HepG2 (cell line): ENCODE results near the gene LRRC8E. TPM values are rescaled to one million over a fixed set of nuclear protein-coding genes. Genes with fewer than 3 reads are reported as not detected.

Source experiments
- AKNA ChIP-seq: sonication (generic); formaldehyde crosslinking; IDR thresholded peaks from 2 replicates; pipeline ENCODE4 v1.4.0; 2020; ENCODE audit warnings: missing genetic modification reagents, borderline replicate concordance
- ATF1 ChIP-seq: IDR thresholded peaks from 2 replicates; pipeline ENCODE4 v1.6.1; 2016; ENCODE audit warnings: mild to moderate bottlenecking, control low read depth
- CREM ChIP-seq, 2 experiments: sonication (generic) in 1 of 2; formaldehyde crosslinking in 1 of 2; IDR thresholded peaks; 2 replicates each; pipeline versions ENCODE4 v1.4.0 to v1.6.1; 2016 to 2020; ENCODE audit warnings: antibody characterized with exemption in 1 of 2, mild to moderate bottlenecking in 1 of 2, missing genetic modification reagents in 1 of 2
- EED ChIP-seq: sonication (generic); formaldehyde crosslinking; IDR thresholded peaks from 2 replicates; pipeline ENCODE4 v1.5.0; 2020; ENCODE audit warnings: mild to moderate bottlenecking, missing genetic modification reagents
- ESRRA ChIP-seq: sonication (generic); formaldehyde crosslinking; IDR thresholded peaks from 2 replicates; pipeline ENCODE4 v1.5.1; 2020; ENCODE audit warnings: mild to moderate bottlenecking, low read depth, missing genetic modification reagents
- FOSL1 ChIP-seq: sonication (generic); formaldehyde crosslinking; IDR thresholded peaks from 2 replicates; pipeline ENCODE4 v1.9.0; 2021; ENCODE audit warnings: missing genetic modification reagents, borderline replicate concordance
- GABPA ChIP-seq, 2 experiments: IDR thresholded peaks; 2 replicates each; pipeline ENCODE4 v1.6.1; 2011 to 2016; ENCODE audit warnings: low read depth in 2 of 2, low read length in 1 of 2, missing biosample characterization in 1 of 2, missing genetic modification characterization in 1 of 2
- HNRNPLL ChIP-seq: fragments of 200-400 bp; formaldehyde crosslinking; IDR thresholded peaks from 2 replicates; pipeline ENCODE4 v1.6.1; 2017; ENCODE audit warnings: mild to moderate bottlenecking, low read depth, low read length; ENCODE audit not compliant: poor library complexity, severe bottlenecking
- IKZF4 ChIP-seq: sonication (generic); formaldehyde crosslinking; IDR thresholded peaks from 2 replicates; pipeline ENCODE4 v1.5.1; 2020; ENCODE audit warnings: borderline replicate concordance, mild to moderate bottlenecking, low read depth, missing genetic modification reagents; ENCODE audit errors: not compliant biosample characterization
- KDM6A ChIP-seq: IDR thresholded peaks from 2 replicates; pipeline ENCODE4 v1.6.1; 2016; ENCODE audit warnings: low read depth
- PRPF4 ChIP-seq: fragments of 200-400 bp; formaldehyde crosslinking; IDR thresholded peaks from 2 replicates; pipeline ENCODE4 v1.6.1; 2016; ENCODE audit warnings: low read length, low read depth; ENCODE audit not compliant: poor library complexity, severe bottlenecking
- SSRP1 ChIP-seq: IDR thresholded peaks from 2 replicates; pipeline ENCODE4 v1.6.1; 2016; ENCODE audit warnings: control low read depth
- THAP7 ChIP-seq: sonication (generic); formaldehyde crosslinking; IDR thresholded peaks from 2 replicates; pipeline ENCODE4 v1.8.1; 2023; ENCODE audit warnings: mild to moderate bottlenecking, missing genetic modification reagents
- U2AF1 ChIP-seq: fragments of 200-400 bp; formaldehyde crosslinking; optimal IDR thresholded peaks from 2 replicates; pipeline ENCODE3; 2017; ENCODE audit warnings: mild to moderate bottlenecking, low read depth, low read length
- ZC3H13 ChIP-seq: sonication (generic); formaldehyde crosslinking; IDR thresholded peaks from 2 replicates; pipeline ENCODE4 v1.8.1; 2023; ENCODE audit warnings: mild to moderate bottlenecking, missing genetic modification reagents, moderate library complexity
- ZFX ChIP-seq: sonication (generic); formaldehyde crosslinking; IDR thresholded peaks from 2 replicates; pipeline ENCODE4 v1.4.0; 2020; ENCODE audit warnings: mild to moderate bottlenecking, low read depth, missing genetic modification reagents, moderate library complexity
- ZNF468 ChIP-seq: sonication (generic); formaldehyde crosslinking; IDR thresholded peaks from 2 replicates; pipeline ENCODE4 v1.8.0; 2022; ENCODE audit warnings: mild to moderate bottlenecking, moderate library complexity, missing genetic modification reagents
- ZNF580 ChIP-seq: IDR thresholded peaks from 2 replicates; pipeline ENCODE4 v1.6.1; 2016; ENCODE audit warnings: low read depth, borderline replicate concordance
- ZNF747 ChIP-seq: sonication (generic); formaldehyde crosslinking; IDR thresholded peaks from 2 replicates; pipeline ENCODE4 v1.8.1; 2023; ENCODE audit warnings: missing genetic modification reagents, mild to moderate bottlenecking, borderline replicate concordance
- ZNF761 ChIP-seq: sonication (generic); formaldehyde crosslinking; conservative IDR thresholded peaks from 2 replicates; pipeline ENCODE4 v1.4.0; 2020; ENCODE audit warnings: mild to moderate bottlenecking, missing genetic modification reagents
- ZNF780A ChIP-seq: sonication (generic); formaldehyde crosslinking; IDR thresholded peaks from 2 replicates; pipeline ENCODE4 v1.8.0; 2022; ENCODE audit warnings: mild to moderate bottlenecking, missing genetic modification reagents, moderate library complexity
- ZSCAN29 ChIP-seq: sonication (generic); formaldehyde crosslinking; conservative IDR thresholded peaks from 2 replicates; pipeline ENCODE4 v1.4.0; 2020; ENCODE audit warnings: mild to moderate bottlenecking, missing genetic modification reagents
- ZSCAN9 ChIP-seq: IDR thresholded peaks from 2 replicates; pipeline ENCODE4 v1.6.1; 2016; ENCODE audit warnings: borderline replicate concordance
- polyA plus RNA-seq, 8 experiments: library from polyadenylated mRNA; depleted of rRNA in 3 of 8; stranded (reverse) in 7 of 8; unstranded in 1 of 8; fragments of >200 nt; fragmentation: Illumina TruSeq in 4 of 8; extraction: Trizol in 4 of 8; gene quantifications; 2 replicates each; pipeline versions ENCODE4 v1.2.1 to v1.2.3, GENCODE V29; 2011 to 2016; ENCODE audit warnings: low read depth in 4 of 8, missing spikeins in 1 of 8, mixed read lengths in 1 of 8; ENCODE audit not compliant: insufficient read depth in 1 of 8
- total RNA-seq, 5 experiments: library from RNA; depleted of rRNA; stranded (reverse); fragments of >200 nt; fragmentation: Illumina TruSeq; extraction: Trizol; gene quantifications; 2 replicates each; pipeline ENCODE4 v1.2.3, GENCODE V29; 2016; ENCODE audit warnings: low read depth in 1 of 5

The LRRC8E gene
- total and polyA plus RNA-seq, 2 of the 13 experiments (the other 11 are each of a cell fraction or from before 2014, with no cell fraction given), result 8.0 to 10.3 TPM

- TF ChIP-seq IKZF4, result no peak
- TF ChIP-seq ZNF780A (CRISPR knock-in tag), result no peak
- peak; percentile 93 for TF ChIP-seq ATF1 (CRISPR knock-in tag)
- no peak for TF ChIP-seq ZNF468
- peak; percentile 76; the same call in 1 of the 2 replicates for TF ChIP-seq ZSCAN9 (CRISPR knock-in tag)
- peak; percentile 90 for TF ChIP-seq CREM (IDR thresholded peaks at IDR 0.05)
- peak; percentile 45; the same call in 1 of the 2 replicates for TF ChIP-seq CREM (CRISPR knock-in tag; IDR thresholded peaks at IDR 0.05)
- TF ChIP-seq GABPA (IDR thresholded peaks at IDR 0.05; ENCODE audit: low read depth, low read length), result no peak
- TF ChIP-seq GABPA (CRISPR knock-in tag; IDR thresholded peaks at IDR 0.05; ENCODE audit: low read depth), result peak; percentile 27; the same call in 1 of the 2 replicates
- TF ChIP-seq HNRNPLL, result peak; percentile 98
- no peak for TF ChIP-seq SSRP1 (CRISPR knock-in tag)
- no peak for TF ChIP-seq EED (CRISPR knock-in tag)
- TF ChIP-seq U2AF1, result no peak
- peak; percentile 50; the same call in 1 of the 2 replicates for TF ChIP-seq ZC3H13 (CRISPR knock-in tag)
- TF ChIP-seq THAP7, result peak; percentile 91
- peak; percentile 82; the same call in 1 of the 2 replicates for TF ChIP-seq ESRRA (CRISPR knock-in tag)
- TF ChIP-seq ZNF761 (CRISPR knock-in tag), result 0 out of 2 replicates have a peak, but pooled peaks have one; percentile 44
- no peak for TF ChIP-seq ZSCAN29
- TF ChIP-seq KDM6A (CRISPR knock-in tag), result no peak
- peak; percentile 50; the same call in 1 of the 2 replicates for TF ChIP-seq ZNF580 (CRISPR knock-in tag)
- no peak for TF ChIP-seq PRPF4
- TF ChIP-seq ZFX (CRISPR knock-in tag), result peak; percentile 95
- TF ChIP-seq ZNF747, result peak; percentile 65; the same call in 1 of the 2 replicates
- no peak for TF ChIP-seq AKNA
- no peak for TF ChIP-seq FOSL1 (CRISPR knock-in tag)
Observed at GRCh38 chr19:7943444-7944176, 55.3 kb downstream of the LRRC8E start, which contains the start of gene TIMM44 (continued).
